Epithelial cell of proximal tubule (primary cell): Measurements from ENCODE around the gene CTNNBL1. TPM values are rescaled to one million over a fixed set of nuclear protein-coding genes. Genes with fewer than 3 reads are reported as not detected.

Source experiments
- DNase-seq: peaks from one replicate; pipeline ENCODE4 v3.0.0-alpha.2; 2011; ENCODE audit warnings: low read depth
- H3K4me3 ChIP-seq: 2 replicates; pipeline ENCODE4 v1.5.1; 2011; ENCODE audit warnings: low read depth, mild to moderate bottlenecking, low read length
- CTCF ChIP-seq: conservative IDR thresholded peaks from 2 replicates; pipeline ENCODE4 v1.5.1; 2012; ENCODE audit warnings: low read depth, mild to moderate bottlenecking, low read length
- total RNA-seq: library from RNA; depleted of rRNA; stranded (reverse); fragments of >200 nt; gene quantifications from 2 replicates; pipeline ENCODE4 v1.2.3, GENCODE V29; 2015

The CTNNBL1 gene
- total RNA-seq, 1 donor from 2014 or later, result 25.6 TPM

- no peak overlapping the region for H3K4me3 ChIP-seq
- no peak for DNase-seq
- no peak for TF ChIP-seq CTCF
Observed at GRCh38 chr20:37729452-37729851, 35.6 kb downstream of the CTNNBL1 start.

- no peak overlapping the region for H3K4me3 ChIP-seq
- no peak for TF ChIP-seq CTCF
- DNase-seq, result no peak
Observed at GRCh38 chr20:37729909-37730308, 36.1 kb downstream of the CTNNBL1 start.

GRCh38 chr20:37733416-37733815 lies 39.6 kb downstream of the CTNNBL1 start:
- no peak for DNase-seq
- no peak overlapping the region for H3K4me3 ChIP-seq
- TF ChIP-seq CTCF, result no peak

GRCh38 chr20:37734228-37734985 lies 40.6 kb downstream of the CTNNBL1 start:
- DNase-seq, result no peak

GRCh38 chr20:37735541-37735940 lies 41.7 kb downstream of the CTNNBL1 start:
- no peak for DNase-seq
- no peak overlapping the region for H3K4me3 ChIP-seq
- no peak for TF ChIP-seq CTCF

More at GRCh38 chr20:37734228-37734985, 40.6 kb downstream of the CTNNBL1 start:
- no peak for TF ChIP-seq CTCF
- no peak overlapping the region for H3K4me3 ChIP-seq

GRCh38 chr20:37736132-37736531 lies 42.3 kb downstream of the CTNNBL1 start:
- TF ChIP-seq CTCF, result no peak
- no peak overlapping the region for H3K4me3 ChIP-seq
- no peak for DNase-seq
